OCI-LY1 (cell line): ENCODE measurements around the gene RARA.

ENCODE experiments used
- H2AFZ ChIP-seq: fragments of 200-600 bp; sonication (generic), shearing (Covaris generic); 2 replicates; pipeline ENCODE4 v1.6.0; 2014; ENCODE audit warnings: antibody characterized with exemption, mild to moderate bottlenecking, low read length
- H3F3A ChIP-seq: fragments of 200-600 bp; sonication (generic), shearing (Covaris generic); 2 replicates; pipeline ENCODE4 v1.6.0; 2014; ENCODE audit warnings: mild to moderate bottlenecking, antibody characterized with exemption, low read length, moderate library complexity; ENCODE audit not compliant: insufficient read depth
- H3K27ac ChIP-seq: fragments of 200-600 bp; sonication (generic); 2 replicates; pipeline ENCODE4 v1.5.1; 2014; ENCODE audit warnings: low read length, mixed run types, mild to moderate bottlenecking, low read depth; ENCODE audit not compliant: poor library complexity, severe bottlenecking
- H3K27me3 ChIP-seq: fragments of 200-600 bp; sonication (generic); 2 replicates; pipeline ENCODE4 v1.6.0; 2014; ENCODE audit warnings: antibody characterized with exemption, mild to moderate bottlenecking, low read length, moderate library complexity; ENCODE audit not compliant: insufficient read depth
- H3K36me3 ChIP-seq: fragments of 200-600 bp; sonication (generic); 2 replicates; pipeline ENCODE4 v1.6.1; 2014; ENCODE audit warnings: mild to moderate bottlenecking, antibody characterized with exemption, low read length, moderate library complexity, mixed read lengths; ENCODE audit not compliant: insufficient read depth
- H3K4me1 ChIP-seq: fragments of 200-600 bp; sonication (generic); 2 replicates; pipeline ENCODE4 v1.5.1; 2014; ENCODE audit warnings: mild to moderate bottlenecking, low read length, moderate library complexity; ENCODE audit not compliant: insufficient read depth, severe bottlenecking
- H3K4me2 ChIP-seq: fragments of 200-600 bp; sonication (generic), shearing (Covaris generic); 2 replicates; pipeline ENCODE4 v1.6.1; 2014; ENCODE audit warnings: low read length
- H3K4me3 ChIP-seq: fragments of 200-600 bp; sonication (generic); 2 replicates; pipeline ENCODE4 v1.5.1; 2014; ENCODE audit warnings: low read length, low read depth, mild to moderate bottlenecking, mixed read lengths; ENCODE audit not compliant: poor library complexity, severe bottlenecking
- H3K79me2 ChIP-seq: fragments of 200-600 bp; shearing (Covaris generic); 2 replicates; pipeline ENCODE4 v1.6.1; 2016; ENCODE audit warnings: mixed run types, low read length, mixed read lengths; ENCODE audit not compliant: insufficient read depth
- H3K9ac ChIP-seq: fragments of 200-600 bp; sonication (generic), shearing (Covaris generic); 2 replicates; pipeline ENCODE4 v1.6.1; 2014; ENCODE audit warnings: mild to moderate bottlenecking, low read length, mixed read lengths
- H3K9me2 ChIP-seq: fragments of 200-600 bp; sonication (generic), shearing (Covaris generic); 2 replicates; pipeline ENCODE4 v1.6.1; 2014; ENCODE audit warnings: low read depth, mild to moderate bottlenecking, low read length, mixed read lengths
- H3K9me3 ChIP-seq: fragments of 200-600 bp; shearing (Covaris generic); 2 replicates; pipeline ENCODE4 v1.6.1; 2014; ENCODE audit warnings: low read length, mixed read lengths
- H4K20me1 ChIP-seq: fragments of 200-600 bp; sonication (generic), shearing (Covaris generic); 2 replicates; pipeline ENCODE4 v1.6.0; 2016; ENCODE audit warnings: mild to moderate bottlenecking, low read length; ENCODE audit not compliant: insufficient read depth
- EZH2 ChIP-seq: fragments of 200-600 bp; sonication (generic), shearing (Covaris generic); IDR thresholded peaks from 2 replicates; pipeline ENCODE4 v1.8.0; 2017; ENCODE audit warnings: borderline replicate concordance, mixed run types, mild to moderate bottlenecking, antibody characterized with exemption, low read length, moderate library complexity, mixed read lengths
- TF ChIP-seq, protein P1 (sequence below): fragments of 200-600 bp; sonication (generic), shearing (Covaris generic); IDR thresholded peaks from 2 replicates; pipeline ENCODE4 v1.5.1; 2017; ENCODE audit warnings: mild to moderate bottlenecking, antibody characterized with exemption, low read length, moderate library complexity, mixed read lengths

Gene RARA

DNA sequence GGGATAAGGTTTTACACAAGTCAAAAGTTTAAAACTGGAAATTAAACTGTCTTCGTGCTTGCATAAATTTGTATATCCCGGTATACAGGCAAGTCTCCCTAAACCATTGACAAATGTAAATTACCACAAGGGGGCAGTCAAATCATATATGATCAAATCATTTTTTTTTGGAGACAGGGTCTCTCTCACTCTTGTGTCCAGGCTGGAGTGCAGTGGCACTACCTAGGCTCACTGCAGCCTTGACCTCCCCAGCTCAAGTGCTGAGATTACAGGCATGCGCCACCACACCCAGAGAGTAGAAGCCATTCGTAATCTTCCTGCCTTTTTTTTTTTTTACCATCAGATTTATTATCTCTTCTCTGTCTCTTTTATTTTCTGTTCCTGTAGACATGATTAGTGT, 90.2 kb downstream of the RARA start:
- Histone ChIP-seq H2AFZ (no peak overlapping the region), H3K9ac (no peak overlapping the region), H3K36me3 (peaks cover 100% of the 10 kb centered on the region)

DNA sequence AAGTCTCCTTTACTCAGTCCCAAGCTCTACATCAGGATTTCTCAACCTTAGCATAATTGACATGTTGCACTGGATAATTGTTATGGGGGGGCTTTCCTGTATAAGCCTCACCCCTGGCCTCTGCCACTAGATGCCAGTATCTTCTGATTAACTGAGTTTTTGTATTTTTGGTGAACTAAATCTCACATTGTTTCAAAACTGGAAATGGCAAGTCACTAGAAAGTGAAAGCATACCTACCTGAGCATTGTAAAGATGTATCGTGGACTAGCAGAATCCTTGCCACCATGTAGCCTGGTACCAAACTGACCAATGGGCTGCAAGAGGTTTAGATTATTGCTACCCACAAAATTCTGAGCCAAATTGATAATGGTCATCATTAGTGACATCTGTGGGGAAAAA, 93.7 kb downstream of the RARA start:
- no peak overlapping the region for H2AFZ ChIP-seq
- H3K4me1 ChIP-seq, result no peaks in the 10 kb centered on the region
- no peak overlapping the region for H3K27ac ChIP-seq
- no peak for TF ChIP-seq EZH2
- TF ChIP-seq, protein P1, sequence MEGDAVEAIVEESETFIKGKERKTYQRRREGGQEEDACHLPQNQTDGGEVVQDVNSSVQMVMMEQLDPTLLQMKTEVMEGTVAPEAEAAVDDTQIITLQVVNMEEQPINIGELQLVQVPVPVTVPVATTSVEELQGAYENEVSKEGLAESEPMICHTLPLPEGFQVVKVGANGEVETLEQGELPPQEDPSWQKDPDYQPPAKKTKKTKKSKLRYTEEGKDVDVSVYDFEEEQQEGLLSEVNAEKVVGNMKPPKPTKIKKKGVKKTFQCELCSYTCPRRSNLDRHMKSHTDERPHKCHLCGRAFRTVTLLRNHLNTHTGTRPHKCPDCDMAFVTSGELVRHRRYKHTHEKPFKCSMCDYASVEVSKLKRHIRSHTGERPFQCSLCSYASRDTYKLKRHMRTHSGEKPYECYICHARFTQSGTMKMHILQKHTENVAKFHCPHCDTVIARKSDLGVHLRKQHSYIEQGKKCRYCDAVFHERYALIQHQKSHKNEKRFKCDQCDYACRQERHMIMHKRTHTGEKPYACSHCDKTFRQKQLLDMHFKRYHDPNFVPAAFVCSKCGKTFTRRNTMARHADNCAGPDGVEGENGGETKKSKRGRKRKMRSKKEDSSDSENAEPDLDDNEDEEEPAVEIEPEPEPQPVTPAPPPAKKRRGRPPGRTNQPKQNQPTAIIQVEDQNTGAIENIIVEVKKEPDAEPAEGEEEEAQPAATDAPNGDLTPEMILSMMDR, result no peak
- H3K79me2 ChIP-seq, result no peaks in the 10 kb centered on the region
- H4K20me1 ChIP-seq, result no peaks in the 10 kb centered on the region
- no peaks in the 10 kb centered on the region for H3F3A ChIP-seq
- no peaks in the 10 kb centered on the region for H3K9me2 ChIP-seq
- peaks cover 98% of the 10 kb centered on the region for H3K36me3 ChIP-seq
- no peak overlapping the region for H3K9ac ChIP-seq
- no peaks in the 10 kb centered on the region for H3K27me3 ChIP-seq
- H3K4me3 ChIP-seq, result no peak overlapping the region
- H3K9me3 ChIP-seq, result no peaks in the 10 kb centered on the region
- H3K4me2 ChIP-seq, result no peak overlapping the region

More for the DNA sequence above, 90.2 kb downstream of the RARA start:
- Histone ChIP-seq H4K20me1 (no peaks in the 10 kb centered on the region), H3F3A (no peaks in the 10 kb centered on the region), H3K27me3 (no peaks in the 10 kb centered on the region), H3K4me1 (no peaks in the 10 kb centered on the region), H3K79me2 (no peaks in the 10 kb centered on the region), H3K4me3 (no peak overlapping the region), H3K9me3 (no peaks in the 10 kb centered on the region), H3K27ac (no peak overlapping the region), H3K4me2 (no peak overlapping the region), H3K9me2 (no peaks in the 10 kb centered on the region)
- no peak for TF ChIP-seq EZH2
- TF ChIP-seq, protein P1, result peak; percentile 61

DNA sequence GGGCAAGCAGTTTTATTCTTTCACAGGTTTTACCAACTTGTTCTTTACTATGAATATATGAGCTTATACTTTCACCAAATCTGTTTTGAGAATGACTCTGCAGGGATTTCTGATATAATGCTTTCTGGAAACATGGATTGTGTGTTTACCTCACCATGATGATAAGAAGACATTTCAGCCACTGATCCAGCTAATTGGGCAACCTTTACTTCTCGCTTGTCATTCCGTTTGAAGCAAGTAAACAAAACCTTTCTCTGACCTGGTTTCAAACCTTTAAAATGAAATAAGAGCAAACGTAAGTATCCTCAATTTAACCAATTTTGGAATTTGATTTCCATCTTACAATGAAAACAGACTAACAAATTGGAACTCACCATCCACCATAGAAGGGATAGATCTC, 95.0 kb downstream of the RARA start:
- H2AFZ ChIP-seq, result no peak overlapping the region
- no peaks in the 10 kb centered on the region for H3K79me2 ChIP-seq
- no peak overlapping the region for H3K9ac ChIP-seq
- TF ChIP-seq, protein P1, result no peak
- no peak for TF ChIP-seq EZH2
- no peaks in the 10 kb centered on the region for H3K9me2 ChIP-seq
- H3F3A ChIP-seq, result no peaks in the 10 kb centered on the region
- no peak overlapping the region for H3K4me3 ChIP-seq
- no peak overlapping the region for H3K4me2 ChIP-seq
- H4K20me1 ChIP-seq, result no peaks in the 10 kb centered on the region
- H3K27ac ChIP-seq, result no peak overlapping the region
- no peaks in the 10 kb centered on the region for H3K27me3 ChIP-seq
- H3K36me3 ChIP-seq, result peaks cover 98% of the 10 kb centered on the region
- no peaks in the 10 kb centered on the region for H3K9me3 ChIP-seq
- no peaks in the 10 kb centered on the region for H3K4me1 ChIP-seq
